Cardiac muscle cell (in vitro differentiated cells and primary cell): ENCODE measurements around the gene MPST. TPM values are rescaled to one million over a fixed set of nuclear protein-coding genes. Genes with fewer than 3 reads are reported as not detected.
A peak's percentile ranks its signal among the peaks of the same experiment; 100 is the strongest.

ENCODE experiments used
- DNase-seq, 2 donors: peaks; one replicate each; pipeline versions ENCODE4 v3.0.0 to v3.0.0-alpha.2; 2010 to 2017; ENCODE audit warnings: low read depth in 1 of 2, low spot score in 1 of 2
- H3K27ac ChIP-seq: fragments of 200-600 bp; sonication (generic); 2 replicates; pipeline ENCODE4 v1.5.1; 2016
- H3K27me3 ChIP-seq: fragments of 200-600 bp; sonication (generic); 2 replicates; pipeline ENCODE4 v1.6.0; 2016; ENCODE audit warnings: control low read depth
- H3K36me3 ChIP-seq: fragments of 200-600 bp; sonication (generic); 2 replicates; pipeline ENCODE4 v1.5.1; 2016; ENCODE audit warnings: control low read depth
- H3K4me1 ChIP-seq: fragments of 200-600 bp; sonication (generic); 2 replicates; pipeline ENCODE4 v1.8.1; 2017; ENCODE audit warnings: low read depth, mild to moderate bottlenecking, mixed run types
- H3K4me3 ChIP-seq: fragments of 200-600 bp; sonication (generic); 2 replicates; pipeline ENCODE4 v1.5.1; 2016; ENCODE audit warnings: mild to moderate bottlenecking
- H3K9me3 ChIP-seq: fragments of 200-600 bp; sonication (generic); 2 replicates; pipeline ENCODE4 v1.5.1; 2017; ENCODE audit warnings: low read depth, mild to moderate bottlenecking, control low read depth
- polyA plus RNA-seq: library from polyadenylated mRNA; unstranded; fragments of >200 nt; fragmentation: Nextera tagmentation; extraction: Ambion mirVana; gene quantifications from 2 replicates; pipeline ENCODE4 v1.2.1, GENCODE V29; 2016
- total RNA-seq: library from RNA; depleted of rRNA; stranded (reverse); fragments of >200 nt; gene quantifications from 2 replicates; pipeline ENCODE4 v1.2.3, GENCODE V29; 2016
- TF ChIP-seq, protein P1 (sequence below): IDR thresholded peaks from 2 replicates; pipeline ENCODE4 v1.5.1; 2012; ENCODE audit warnings: low read depth, mild to moderate bottlenecking, low read length

The MPST gene
- total and polyA plus RNA-seq, 2 experiments from 2014 or later, result 86.0 to 152 TPM

DNA sequence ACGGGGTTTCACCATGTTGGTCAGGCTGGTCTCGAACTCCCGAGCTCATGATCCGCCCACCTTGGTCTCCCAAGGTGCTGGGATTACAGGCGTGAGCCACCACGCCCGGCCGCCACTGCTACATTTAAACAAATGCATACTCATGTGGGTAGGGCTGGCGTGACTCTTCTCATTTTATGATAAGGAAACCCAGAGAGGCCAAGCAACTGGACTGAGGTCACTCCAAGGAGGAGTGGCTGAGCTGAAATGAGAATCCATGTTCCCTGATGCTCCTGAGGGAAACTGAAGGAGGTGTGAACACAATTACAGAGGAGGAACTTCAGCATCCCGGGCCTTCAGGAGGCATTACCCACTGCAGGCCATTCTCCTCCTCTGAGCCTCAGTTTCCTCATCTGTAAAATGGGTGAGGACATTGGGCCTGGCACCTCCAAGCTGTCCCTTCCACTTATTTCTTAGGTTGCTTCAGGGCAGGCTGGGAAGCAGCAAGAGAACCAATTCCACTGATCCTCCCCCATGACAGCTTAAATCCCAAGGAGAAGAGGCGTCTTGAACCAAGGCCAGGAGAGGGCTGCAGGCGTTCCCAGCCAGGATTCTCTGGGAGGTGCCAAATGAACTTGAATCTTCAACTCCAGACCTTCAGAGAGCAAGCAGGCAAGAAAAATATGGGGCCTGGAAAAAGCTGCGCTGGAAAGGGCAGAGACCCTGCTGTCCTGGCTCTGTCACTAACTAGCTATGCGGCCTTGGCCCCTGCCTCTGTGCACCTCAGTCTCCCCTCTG, 3.2 kb upstream of the MPST start:
- H3K4me1 ChIP-seq, result no peaks in the 10 kb centered on the region
- no peaks in the 10 kb centered on the region for H3K27me3 ChIP-seq
- no peak overlapping the region for H3K27ac ChIP-seq
- H3K4me3 ChIP-seq, result no peak overlapping the region
- TF ChIP-seq, protein P1, sequence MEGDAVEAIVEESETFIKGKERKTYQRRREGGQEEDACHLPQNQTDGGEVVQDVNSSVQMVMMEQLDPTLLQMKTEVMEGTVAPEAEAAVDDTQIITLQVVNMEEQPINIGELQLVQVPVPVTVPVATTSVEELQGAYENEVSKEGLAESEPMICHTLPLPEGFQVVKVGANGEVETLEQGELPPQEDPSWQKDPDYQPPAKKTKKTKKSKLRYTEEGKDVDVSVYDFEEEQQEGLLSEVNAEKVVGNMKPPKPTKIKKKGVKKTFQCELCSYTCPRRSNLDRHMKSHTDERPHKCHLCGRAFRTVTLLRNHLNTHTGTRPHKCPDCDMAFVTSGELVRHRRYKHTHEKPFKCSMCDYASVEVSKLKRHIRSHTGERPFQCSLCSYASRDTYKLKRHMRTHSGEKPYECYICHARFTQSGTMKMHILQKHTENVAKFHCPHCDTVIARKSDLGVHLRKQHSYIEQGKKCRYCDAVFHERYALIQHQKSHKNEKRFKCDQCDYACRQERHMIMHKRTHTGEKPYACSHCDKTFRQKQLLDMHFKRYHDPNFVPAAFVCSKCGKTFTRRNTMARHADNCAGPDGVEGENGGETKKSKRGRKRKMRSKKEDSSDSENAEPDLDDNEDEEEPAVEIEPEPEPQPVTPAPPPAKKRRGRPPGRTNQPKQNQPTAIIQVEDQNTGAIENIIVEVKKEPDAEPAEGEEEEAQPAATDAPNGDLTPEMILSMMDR, result no peak
- H3K36me3 ChIP-seq, result no peaks in the 10 kb centered on the region
- no peaks in the 10 kb centered on the region for H3K9me3 ChIP-seq
- DNase-seq, result no peak

- Histone ChIP-seq H3K4me3 (no peak overlapping the region), H3K9me3 (no peaks in the 10 kb centered on the region), H3K4me1 (no peaks in the 10 kb centered on the region), H3K36me3 (no peaks in the 10 kb centered on the region), H3K27ac (no peak overlapping the region), H3K27me3 (no peaks in the 10 kb centered on the region)
- no peak for DNase-seq
- TF ChIP-seq, protein P1, result no peak
These were observed 2.2 kb upstream of the MPST start for GRCh38 chr22:37017356-37017755.

- Histone ChIP-seq H3K36me3 (no peaks in the 10 kb centered on the region), H3K9me3 (no peaks in the 10 kb centered on the region), H3K27ac (peak overlapping the region; percentile 95), H3K27me3 (no peaks in the 10 kb centered on the region), H3K4me3 (peak overlapping the region; percentile 53), H3K4me1 (no peaks in the 10 kb centered on the region)
- TF ChIP-seq, protein P1, result no peak
- DNase-seq, result no peak
These were observed 1.3 kb upstream of the MPST start for GRCh38 chr22:37018086-37018814.

DNA sequence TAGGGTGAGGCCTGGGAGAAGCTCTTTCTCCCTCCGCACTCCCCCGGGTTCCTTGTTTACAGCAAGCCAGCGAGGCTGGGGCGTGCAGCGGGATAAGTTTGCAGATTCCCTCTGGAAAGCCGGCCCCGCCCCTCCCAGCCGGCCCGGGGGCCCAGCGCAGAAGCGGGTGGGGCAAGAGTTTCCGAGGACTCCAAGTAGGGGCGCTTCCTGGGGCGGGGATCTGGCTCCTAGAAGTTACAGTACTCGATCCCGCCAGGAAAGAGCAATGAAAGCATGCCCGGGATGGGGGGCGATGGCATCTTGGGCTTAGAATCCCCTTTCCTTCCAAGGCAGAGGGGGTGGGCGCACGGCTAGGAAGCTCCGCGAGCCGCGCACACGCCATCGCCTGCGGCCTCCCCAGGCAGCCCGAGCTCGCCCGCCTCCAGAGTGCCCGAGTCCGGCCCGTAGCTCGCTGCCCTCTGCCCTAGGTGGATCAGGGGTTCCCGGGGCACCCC, 680 bp upstream of the MPST start:
- H3K27ac ChIP-seq, result peak overlapping the region; percentile 95
- H3K36me3 ChIP-seq, result no peaks in the 10 kb centered on the region
- DNase-seq, result peak; percentile 61 to 65
- H3K9me3 ChIP-seq, result no peaks in the 10 kb centered on the region
- peak overlapping the region; percentile 53 for H3K4me3 ChIP-seq
- H3K4me1 ChIP-seq, result no peaks in the 10 kb centered on the region
- TF ChIP-seq, protein P1, result no peak
- no peaks in the 10 kb centered on the region for H3K27me3 ChIP-seq

GRCh38 chr22:37020192-37020479, 594 bp downstream of the MPST start:
- TF ChIP-seq, protein P1, result no peak
- no peaks in the 10 kb centered on the region for H3K27me3 ChIP-seq
- H3K9me3 ChIP-seq, result no peaks in the 10 kb centered on the region
- H3K27ac ChIP-seq, result peak overlapping the region; percentile 95
- peak; percentile 42 to 57 for DNase-seq
- H3K4me1 ChIP-seq, result no peaks in the 10 kb centered on the region
- peak overlapping the region; percentile 53 for H3K4me3 ChIP-seq
- peaks cover 3% of the 10 kb centered on the region for H3K36me3 ChIP-seq
